ENCODE results near the gene CRYBB3.

DNA sequence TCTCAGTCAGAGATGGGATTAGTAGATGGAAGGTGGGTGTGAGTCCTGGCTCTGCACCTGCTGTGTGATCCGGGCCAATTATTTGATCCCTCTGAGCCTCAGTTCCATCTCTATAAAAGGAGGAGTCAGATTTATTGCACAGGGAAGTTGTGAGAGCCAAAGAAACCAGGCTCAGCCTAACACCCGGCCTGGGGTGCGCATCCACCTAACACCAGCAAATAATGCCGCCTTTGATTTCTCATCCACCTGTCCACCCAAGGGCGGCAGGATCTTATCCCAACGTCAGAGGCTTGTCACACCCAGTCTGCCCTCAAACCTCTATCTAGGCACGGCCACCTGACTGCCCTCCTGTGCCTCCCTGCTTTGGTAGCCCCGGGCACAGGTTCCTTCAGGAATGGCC, 22.1 kb downstream of the CRYBB3 start:
- TF ChIP-seq, protein P1, sequence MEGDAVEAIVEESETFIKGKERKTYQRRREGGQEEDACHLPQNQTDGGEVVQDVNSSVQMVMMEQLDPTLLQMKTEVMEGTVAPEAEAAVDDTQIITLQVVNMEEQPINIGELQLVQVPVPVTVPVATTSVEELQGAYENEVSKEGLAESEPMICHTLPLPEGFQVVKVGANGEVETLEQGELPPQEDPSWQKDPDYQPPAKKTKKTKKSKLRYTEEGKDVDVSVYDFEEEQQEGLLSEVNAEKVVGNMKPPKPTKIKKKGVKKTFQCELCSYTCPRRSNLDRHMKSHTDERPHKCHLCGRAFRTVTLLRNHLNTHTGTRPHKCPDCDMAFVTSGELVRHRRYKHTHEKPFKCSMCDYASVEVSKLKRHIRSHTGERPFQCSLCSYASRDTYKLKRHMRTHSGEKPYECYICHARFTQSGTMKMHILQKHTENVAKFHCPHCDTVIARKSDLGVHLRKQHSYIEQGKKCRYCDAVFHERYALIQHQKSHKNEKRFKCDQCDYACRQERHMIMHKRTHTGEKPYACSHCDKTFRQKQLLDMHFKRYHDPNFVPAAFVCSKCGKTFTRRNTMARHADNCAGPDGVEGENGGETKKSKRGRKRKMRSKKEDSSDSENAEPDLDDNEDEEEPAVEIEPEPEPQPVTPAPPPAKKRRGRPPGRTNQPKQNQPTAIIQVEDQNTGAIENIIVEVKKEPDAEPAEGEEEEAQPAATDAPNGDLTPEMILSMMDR (optimal IDR thresholded peaks at IDR 0.05 in 1 of 3, IDR thresholded peaks at IDR 0.05 in 1 of 3, conservative IDR thresholded peaks at IDR 0.05 in 1 of 3; ENCODE audit: extremely low read depth in 1 of 3, insufficient read depth in 2 of 3, low read length in 3 of 3) = no peak
- no peak for TF ChIP-seq EZH2 (IDR thresholded peaks at IDR 0.05; ENCODE audit: low read length)
